ENCODE measurements around the gene SH3BP4. TPM values are rescaled to one million over a fixed set of nuclear protein-coding genes. Genes with fewer than 3 reads are reported as not detected.

SH3BP4 gene
- 37.5 and 48.5 TPM in 2 replicates for total RNA-seq

DNA sequence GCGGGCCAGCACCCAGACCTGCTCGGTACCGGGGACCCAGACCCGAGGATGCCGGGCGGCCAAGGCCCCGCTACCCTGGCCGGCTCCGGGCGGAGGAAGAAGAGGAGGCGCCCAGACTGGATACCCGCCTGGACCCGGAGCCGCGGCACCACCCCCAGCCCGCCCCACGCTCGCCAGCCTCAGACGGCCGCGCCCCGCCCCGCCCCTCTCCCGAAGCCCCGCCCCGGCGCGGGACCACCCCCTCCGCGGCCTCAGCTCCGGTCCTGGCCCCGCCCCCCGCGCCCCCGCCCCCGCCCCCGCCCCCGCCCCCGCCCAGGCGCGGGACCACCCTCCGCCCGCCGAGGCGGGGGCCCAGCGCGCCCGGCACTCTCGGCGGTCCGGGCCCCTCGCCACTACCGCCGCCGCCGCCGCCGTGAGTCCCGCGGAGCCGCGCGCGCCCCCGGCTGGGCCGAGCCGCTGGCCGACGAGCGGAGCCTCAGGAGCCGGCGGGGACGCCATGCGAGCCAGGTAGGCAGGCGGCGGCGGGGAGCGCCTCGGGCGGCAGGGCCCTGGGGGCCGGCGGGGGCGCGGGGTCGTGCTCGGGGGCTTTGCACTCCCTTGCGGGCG, at the start of gene SH3BP4:
Gene SH3BP4 (plus strand): TSS at position 354 of the 606 bp plus-strand sequence. CDS start 82,986 bp downstream, outside the sequence.

